ENCODE measurements around the gene NKX1-2. TPM values are rescaled to one million over a fixed set of nuclear protein-coding genes. Genes with fewer than 3 reads are reported as not detected.

Gene NKX1-2
- total RNA-seq, 2 experiments from 2014 or later = not detected

DNA sequence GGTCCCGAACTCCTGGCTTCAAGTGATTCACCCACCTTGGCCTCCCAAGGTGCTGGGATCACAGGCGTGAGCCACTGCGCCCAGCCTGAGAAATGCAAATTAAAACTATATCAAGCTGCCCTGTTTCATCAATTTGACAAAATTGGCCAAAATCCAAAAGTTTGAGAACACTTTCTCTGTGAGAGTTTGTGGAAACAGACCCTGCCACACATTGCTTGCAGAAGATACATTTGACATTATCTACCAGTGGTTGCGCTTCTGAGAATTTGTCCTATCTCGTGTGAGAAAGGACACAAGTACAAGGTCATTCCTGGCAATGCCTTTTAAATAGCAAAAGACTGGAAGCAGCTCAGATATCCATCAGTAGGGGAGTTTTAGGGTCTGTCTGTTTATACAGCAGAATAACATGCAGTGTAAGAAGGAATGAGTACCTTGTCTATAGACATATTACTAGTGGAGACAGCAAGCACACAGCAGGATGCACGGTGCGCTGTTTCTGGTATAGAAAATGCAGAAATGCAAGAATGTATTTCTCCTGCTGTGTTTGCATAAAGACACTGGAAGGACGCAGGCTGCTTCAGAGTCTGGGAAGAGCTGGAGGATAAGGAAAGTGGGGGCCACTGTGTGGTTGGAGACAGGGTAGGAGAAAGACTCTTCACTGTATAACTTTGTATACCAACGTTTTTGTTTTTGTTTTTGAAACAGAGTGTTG, 16.1 kb upstream of the NKX1-2 start:
- H3K9me3 Mint-ChIP-seq = no peaks in the 10 kb centered on the region
- intact Hi-C loops (cut with micrococcal nuclease) = no loop called here
- no peaks in the 10 kb centered on the region for H3K27me3 Mint-ChIP-seq
- TF ChIP-seq, protein P1, sequence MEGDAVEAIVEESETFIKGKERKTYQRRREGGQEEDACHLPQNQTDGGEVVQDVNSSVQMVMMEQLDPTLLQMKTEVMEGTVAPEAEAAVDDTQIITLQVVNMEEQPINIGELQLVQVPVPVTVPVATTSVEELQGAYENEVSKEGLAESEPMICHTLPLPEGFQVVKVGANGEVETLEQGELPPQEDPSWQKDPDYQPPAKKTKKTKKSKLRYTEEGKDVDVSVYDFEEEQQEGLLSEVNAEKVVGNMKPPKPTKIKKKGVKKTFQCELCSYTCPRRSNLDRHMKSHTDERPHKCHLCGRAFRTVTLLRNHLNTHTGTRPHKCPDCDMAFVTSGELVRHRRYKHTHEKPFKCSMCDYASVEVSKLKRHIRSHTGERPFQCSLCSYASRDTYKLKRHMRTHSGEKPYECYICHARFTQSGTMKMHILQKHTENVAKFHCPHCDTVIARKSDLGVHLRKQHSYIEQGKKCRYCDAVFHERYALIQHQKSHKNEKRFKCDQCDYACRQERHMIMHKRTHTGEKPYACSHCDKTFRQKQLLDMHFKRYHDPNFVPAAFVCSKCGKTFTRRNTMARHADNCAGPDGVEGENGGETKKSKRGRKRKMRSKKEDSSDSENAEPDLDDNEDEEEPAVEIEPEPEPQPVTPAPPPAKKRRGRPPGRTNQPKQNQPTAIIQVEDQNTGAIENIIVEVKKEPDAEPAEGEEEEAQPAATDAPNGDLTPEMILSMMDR (IDR thresholded peaks at IDR 0.05) = no peak
- peaks cover 27% of the 10 kb centered on the region for H3K4me1 Mint-ChIP-seq (ENCODE audit: low read depth)
- no peak for DNase-seq
- H3K36me3 Mint-ChIP-seq (ENCODE audit: low read depth) = no peaks in the 10 kb centered on the region
- CTCF ChIA-PET = interaction anchor here (1.0 kb wide), 1 partner anchor 471 kb away, joined by 3 read pairs; no protein-coding TSS in a partner anchor
- POLR2A ChIA-PET = no interaction called here
- no peak overlapping the region for H3K4me3 Mint-ChIP-seq
- no peak overlapping the region for H3K27ac Mint-ChIP-seq
- ATAC-seq = no peak

DNA sequence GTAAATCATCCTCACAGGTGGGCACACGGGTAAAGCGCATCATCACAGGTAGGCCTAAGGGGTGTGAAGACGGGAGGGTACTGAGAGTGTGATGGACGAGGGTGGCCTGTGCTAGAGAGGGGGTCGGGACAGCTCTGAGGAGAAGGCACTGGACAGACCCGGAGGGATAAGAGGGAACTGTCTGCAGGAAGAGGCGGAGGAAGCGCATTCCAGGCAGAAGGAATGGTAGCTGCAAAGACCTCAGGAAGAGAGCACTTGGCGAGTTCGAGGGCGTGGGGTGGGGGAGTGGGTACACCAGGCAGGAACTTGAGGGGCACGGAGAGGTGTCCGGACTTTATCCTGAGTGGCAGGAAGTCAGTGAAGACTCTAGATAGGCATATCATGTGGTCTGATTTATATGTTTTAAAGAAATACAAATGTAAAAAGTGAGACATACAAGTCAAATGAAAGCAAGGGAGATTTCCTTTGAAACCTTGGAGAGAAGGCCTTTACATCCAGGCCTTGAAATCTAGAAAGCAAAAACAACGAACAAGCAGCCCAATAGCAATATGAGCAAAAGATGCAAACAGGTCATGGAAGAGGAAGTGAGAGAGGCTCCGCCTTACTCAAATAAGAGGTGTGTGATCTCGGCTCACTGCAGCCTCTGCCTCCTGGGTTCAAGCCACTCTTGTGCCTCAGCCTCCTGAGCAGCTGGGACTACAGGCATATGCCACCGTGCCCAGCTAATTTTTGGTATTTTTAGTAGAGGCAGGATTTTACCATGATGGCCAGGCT, 15.4 kb upstream of the NKX1-2 start:
- ChIA-PET POLR2A (interaction anchor here (0.8 to 1.0 kb wide), 2 partner anchors 16 to 471 kb away, joined by 3 read pairs; no protein-coding TSS in a partner anchor), CTCF (interaction anchor here (1.0 kb wide), 1 partner anchor 471 kb away, joined by 3 read pairs; no protein-coding TSS in a partner anchor)
- ATAC-seq = no peak
- H3K4me1 Mint-ChIP-seq (ENCODE audit: low read depth) = peaks cover 31% of the 10 kb centered on the region
- no peaks in the 10 kb centered on the region for H3K9me3 Mint-ChIP-seq
- intact Hi-C loops (cut with micrococcal nuclease) = no loop called here
- DNase-seq = no peak
- H3K27ac Mint-ChIP-seq = peak overlapping the region; percentile 85
- TF ChIP-seq, protein P1 (IDR thresholded peaks at IDR 0.05) = no peak
- H3K4me3 Mint-ChIP-seq = peak overlapping the region; percentile 28
- no peaks in the 10 kb centered on the region for H3K27me3 Mint-ChIP-seq
- no peaks in the 10 kb centered on the region for H3K36me3 Mint-ChIP-seq (ENCODE audit: low read depth)

DNA sequence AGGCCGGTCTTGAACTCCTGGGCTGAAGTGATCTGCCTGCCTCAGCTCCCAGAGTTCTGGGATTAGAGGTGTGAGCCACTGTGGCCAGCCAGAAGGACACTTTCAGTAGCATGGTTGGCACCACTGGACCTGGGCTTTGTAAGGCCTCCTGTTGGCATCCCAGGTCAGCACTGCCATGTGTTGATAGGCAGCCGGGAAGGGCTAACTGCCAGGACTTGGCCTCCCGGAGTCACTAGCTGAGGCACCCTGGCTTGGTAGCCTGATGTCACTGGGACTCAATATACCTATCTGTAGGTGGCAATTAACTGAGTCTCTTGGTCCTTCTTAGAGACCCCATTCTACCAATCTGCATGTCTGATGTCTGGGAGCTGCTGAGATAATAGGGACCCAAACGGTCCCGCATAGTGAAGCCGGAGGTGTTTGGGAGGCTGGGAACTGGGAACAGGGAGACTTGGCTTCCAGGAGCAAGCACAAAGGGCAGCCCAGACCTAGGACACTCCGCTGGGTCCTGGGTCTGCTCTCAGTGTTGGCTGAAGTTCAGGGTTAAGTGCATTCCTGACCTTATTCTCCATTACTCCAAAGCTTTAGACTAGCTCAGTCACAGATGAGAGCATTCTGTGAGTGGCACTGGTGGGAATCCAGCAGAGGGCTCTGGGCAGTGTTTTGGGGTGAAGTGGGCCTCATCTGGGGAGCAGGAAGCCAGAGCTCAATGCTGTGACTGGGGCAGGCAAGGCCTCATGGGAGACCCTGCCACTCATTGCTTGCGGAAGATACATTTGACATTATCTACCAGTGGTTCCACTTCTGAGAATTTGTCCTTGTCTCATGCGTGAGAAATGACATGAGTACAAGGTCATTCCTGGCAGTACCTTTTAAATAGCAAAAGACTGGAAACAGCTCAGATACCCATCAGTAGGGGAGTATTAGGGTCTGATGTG, 14.5 kb upstream of the NKX1-2 start:
- ATAC-seq = no peak
- Mint-ChIP-seq H3K4me1 (ENCODE audit: low read depth) (peaks cover 32% of the 10 kb centered on the region), H3K27me3 (no peaks in the 10 kb centered on the region), H3K4me3 (peak overlapping the region; percentile 28), H3K9me3 (no peaks in the 10 kb centered on the region), H3K27ac (peak overlapping the region; percentile 85), H3K36me3 (ENCODE audit: low read depth) (no peaks in the 10 kb centered on the region)
- no peak for DNase-seq
- intact Hi-C loops (cut with micrococcal nuclease) = no loop called here
- CTCF ChIA-PET = interaction anchor here (0.6 to 0.9 kb wide), 3 partner anchors 9 to 61 kb away, joined by 3 read pairs; no protein-coding TSS in a partner anchor
- TF ChIP-seq, protein P1 (IDR thresholded peaks at IDR 0.05) = no peak
- POLR2A ChIA-PET = interaction anchor here (0.8 to 1.0 kb wide), 2 partner anchors 15 to 470 kb away, joined by 3 read pairs; no protein-coding TSS in a partner anchor

DNA sequence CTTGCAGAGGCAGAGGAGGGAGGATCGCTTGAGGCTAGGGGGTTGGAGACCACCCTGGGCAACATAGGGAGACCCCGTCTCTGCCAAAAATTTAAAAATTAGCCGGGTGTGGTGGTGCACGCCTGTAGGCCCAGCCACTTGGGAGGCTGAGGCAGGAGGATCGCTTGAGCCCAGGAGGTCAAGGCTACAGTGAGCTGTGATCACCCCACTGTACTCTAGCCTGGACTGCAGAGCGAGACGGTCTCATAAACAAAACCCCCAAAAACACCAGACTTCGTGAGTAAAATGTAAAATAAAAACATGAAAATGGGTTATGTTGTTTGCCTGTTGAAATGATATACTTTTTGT, 12.5 kb upstream of the NKX1-2 start:
- no peaks in the 10 kb centered on the region for H3K9me3 Mint-ChIP-seq
- H3K27me3 Mint-ChIP-seq = peaks cover 5% of the 10 kb centered on the region
- DNase-seq (no peak), ATAC-seq (no peak)
- TF ChIP-seq, protein P1 (IDR thresholded peaks at IDR 0.05) = no peak
- CTCF ChIA-PET = interaction anchor here (1.4 kb wide), 1 partner anchor 10 kb away, joined by 10 read pairs; no protein-coding TSS in a partner anchor
- POLR2A ChIA-PET = interaction anchor here (1.6 to 3.3 kb wide), 3 partner anchors 10 to 44 kb away, joined by 3 to 14 read pairs (median 10); partner anchors contain the start of genes NKX1-2 and OAT
- H3K4me1 Mint-ChIP-seq (ENCODE audit: low read depth) = peaks cover 32% of the 10 kb centered on the region
- H3K27ac Mint-ChIP-seq = peak overlapping the region; percentile 84
- no peaks in the 10 kb centered on the region for H3K36me3 Mint-ChIP-seq (ENCODE audit: low read depth)
- peak overlapping the region; percentile 72 for H3K4me3 Mint-ChIP-seq
- intact Hi-C loops (cut with micrococcal nuclease) = no loop called here
